NB4 (cell line): Measurements from ENCODE around the gene C16orf96.

Experiments
- POLR2A ChIP-seq: IDR thresholded peaks from 2 replicates; pipeline ENCODE4 v1.6.1; 2011; ENCODE audit warnings: mild to moderate bottlenecking; ENCODE audit not compliant: insufficient read length; ENCODE audit errors: extremely low read depth
- TF ChIP-seq, protein P1 (sequence below): IDR thresholded peaks from one replicate; pipeline ENCODE4 v1.5.1; 2012; ENCODE audit warnings: low read depth, low read length
- TF ChIP-seq, protein P2 (sequence below): IDR thresholded peaks from 2 replicates; pipeline ENCODE4 v1.6.1; 2011; ENCODE audit warnings: low read depth, low read length

DNA sequence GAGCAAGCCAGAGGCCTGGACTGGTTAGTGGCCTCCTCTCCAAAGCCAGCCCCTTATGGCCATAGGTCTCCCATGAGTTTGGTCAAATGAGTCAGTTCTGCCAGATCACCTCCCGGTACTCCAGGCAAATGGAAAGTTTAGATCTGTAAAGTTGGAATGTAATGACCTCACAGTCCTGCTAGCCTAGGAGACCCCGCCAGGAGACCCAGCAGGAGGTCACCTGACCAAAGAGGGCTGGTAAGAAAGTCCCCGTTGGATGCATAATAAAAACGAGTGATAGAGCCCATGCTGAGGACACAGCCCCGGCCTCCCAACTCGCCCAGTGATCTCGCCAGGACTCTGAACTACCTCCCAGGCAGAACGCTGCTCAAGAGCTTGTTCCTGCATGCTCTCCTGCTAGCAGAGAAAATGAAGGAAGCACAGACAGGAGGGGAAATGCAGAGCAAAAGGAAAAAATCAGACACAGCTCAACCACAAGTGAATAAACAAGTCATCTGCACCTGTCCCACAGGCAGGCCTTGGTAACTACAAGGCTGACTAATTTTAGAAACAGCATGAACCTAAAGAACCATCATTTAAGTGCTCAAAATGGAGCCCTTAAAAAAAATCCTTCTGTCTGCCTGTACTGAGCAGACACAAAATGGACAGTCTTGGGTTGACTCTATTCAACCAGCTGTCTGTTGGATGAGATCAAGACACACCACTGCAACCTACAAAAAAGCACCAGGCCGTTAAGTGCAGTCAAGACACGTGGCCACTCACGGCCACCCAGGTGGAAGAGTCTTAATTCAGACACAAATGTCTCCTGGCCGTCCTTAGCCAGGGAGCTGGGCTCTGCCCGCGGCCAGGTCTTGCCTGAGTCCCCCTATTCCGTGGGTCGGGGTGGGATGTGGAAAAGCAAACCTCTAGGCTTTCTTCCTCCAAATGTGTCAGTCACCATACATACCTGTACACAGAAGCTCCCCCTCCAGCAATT lies 26.8 kb upstream of the C16orf96 start:
- TF ChIP-seq, protein P1, sequence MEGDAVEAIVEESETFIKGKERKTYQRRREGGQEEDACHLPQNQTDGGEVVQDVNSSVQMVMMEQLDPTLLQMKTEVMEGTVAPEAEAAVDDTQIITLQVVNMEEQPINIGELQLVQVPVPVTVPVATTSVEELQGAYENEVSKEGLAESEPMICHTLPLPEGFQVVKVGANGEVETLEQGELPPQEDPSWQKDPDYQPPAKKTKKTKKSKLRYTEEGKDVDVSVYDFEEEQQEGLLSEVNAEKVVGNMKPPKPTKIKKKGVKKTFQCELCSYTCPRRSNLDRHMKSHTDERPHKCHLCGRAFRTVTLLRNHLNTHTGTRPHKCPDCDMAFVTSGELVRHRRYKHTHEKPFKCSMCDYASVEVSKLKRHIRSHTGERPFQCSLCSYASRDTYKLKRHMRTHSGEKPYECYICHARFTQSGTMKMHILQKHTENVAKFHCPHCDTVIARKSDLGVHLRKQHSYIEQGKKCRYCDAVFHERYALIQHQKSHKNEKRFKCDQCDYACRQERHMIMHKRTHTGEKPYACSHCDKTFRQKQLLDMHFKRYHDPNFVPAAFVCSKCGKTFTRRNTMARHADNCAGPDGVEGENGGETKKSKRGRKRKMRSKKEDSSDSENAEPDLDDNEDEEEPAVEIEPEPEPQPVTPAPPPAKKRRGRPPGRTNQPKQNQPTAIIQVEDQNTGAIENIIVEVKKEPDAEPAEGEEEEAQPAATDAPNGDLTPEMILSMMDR, result no peak
- TF ChIP-seq, protein P2, sequence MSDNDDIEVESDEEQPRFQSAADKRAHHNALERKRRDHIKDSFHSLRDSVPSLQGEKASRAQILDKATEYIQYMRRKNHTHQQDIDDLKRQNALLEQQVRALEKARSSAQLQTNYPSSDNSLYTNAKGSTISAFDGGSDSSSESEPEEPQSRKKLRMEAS, result no peak
- no peak for TF ChIP-seq POLR2A
